ENCODE data around the gene UCHL3.

Gene UCHL3

GRCh38 chr13:75633285-75633684 is 83.7 kb downstream of the UCHL3 start:
- no peak for DNase-seq

DNA sequence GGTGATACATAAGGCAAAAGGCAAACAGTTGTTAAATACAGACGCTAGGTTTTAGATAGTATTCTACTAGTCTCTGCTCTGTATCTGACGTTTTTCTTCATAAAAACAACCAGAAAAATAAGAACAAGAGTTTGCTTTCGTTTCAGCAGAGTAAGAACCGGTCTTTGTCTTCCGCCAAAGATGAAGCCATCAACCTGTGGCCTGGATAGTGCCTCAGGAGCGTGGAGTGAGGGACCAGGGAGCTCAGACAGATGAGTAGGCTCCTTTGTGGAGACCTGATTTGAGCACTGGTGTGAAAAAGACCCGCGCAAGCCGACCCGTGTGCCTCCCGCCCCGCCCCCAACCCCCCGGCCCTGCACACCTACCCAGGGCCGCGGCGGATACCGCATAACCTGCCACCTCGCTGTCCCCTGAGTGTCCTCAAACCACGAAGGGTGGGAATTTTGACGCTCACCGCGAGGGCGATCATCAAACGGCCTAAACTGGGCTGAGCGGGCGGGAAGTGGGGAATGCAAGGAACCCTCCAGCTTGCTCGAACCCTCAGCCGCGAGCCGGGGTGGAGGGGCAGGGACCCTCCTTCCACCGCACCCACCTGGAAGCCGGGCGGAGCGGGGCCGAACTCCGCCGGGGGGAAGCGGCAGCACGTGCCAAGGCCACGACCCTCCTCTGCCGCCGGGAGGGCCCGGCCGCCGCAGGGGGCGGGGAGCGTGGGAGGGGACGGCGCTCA is 85.7 kb downstream of the UCHL3 start:
- no peak for DNase-seq

- peak in 1 of 2 experiments; percentile 10 for DNase-seq
Observed at GRCh38 chr13:75635828-75636435, 86.3 kb downstream of the UCHL3 start, which contains the start of gene LMO7. Gene LMO7 (plus strand): TSS chr13:75636330. CDS start chr13:75636658, 328 bp downstream.

DNA sequence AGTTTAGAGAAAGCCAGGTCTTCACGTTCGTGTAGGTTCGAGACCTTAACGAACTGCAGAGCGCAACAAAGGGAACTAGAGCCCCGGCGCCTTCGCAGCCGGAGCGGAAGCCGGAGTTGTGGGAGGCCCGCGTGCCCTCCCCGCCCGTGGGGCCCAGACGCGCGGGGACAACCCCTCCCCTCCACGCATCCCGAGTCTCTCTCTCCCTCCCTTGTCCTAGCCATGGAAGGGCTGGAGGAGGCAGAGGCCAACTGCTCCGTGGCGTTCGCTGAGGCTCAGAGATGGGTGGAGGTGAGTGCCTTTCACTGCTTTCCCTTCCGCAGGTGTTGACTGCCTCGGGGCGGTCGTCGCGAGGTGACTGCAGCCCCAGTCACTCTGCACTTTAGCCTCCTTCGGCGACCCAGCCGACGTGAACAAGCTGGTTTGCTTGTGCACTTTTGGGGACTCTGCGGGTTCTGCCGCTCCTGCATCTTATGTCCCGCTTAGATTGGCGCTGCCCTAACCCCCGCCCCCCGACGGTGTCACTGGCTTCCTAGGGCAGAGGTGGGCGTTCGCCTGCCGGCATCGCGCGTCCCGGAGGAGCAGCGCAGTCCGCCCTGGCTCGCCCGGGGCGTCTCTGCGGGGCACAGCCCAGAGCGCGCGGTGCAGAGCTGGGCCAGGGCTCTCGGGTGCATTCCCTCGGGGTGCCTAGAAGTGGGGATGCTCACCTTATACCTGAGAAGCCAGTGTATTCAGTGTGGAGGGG is 87.0 kb downstream of the UCHL3 start:
- DNase-seq = peak in 1 of 2 experiments; percentile 15

- DNase-seq = no peak
Observed at GRCh38 chr13:75637181-75637750, 87.7 kb downstream of the UCHL3 start.

DNA sequence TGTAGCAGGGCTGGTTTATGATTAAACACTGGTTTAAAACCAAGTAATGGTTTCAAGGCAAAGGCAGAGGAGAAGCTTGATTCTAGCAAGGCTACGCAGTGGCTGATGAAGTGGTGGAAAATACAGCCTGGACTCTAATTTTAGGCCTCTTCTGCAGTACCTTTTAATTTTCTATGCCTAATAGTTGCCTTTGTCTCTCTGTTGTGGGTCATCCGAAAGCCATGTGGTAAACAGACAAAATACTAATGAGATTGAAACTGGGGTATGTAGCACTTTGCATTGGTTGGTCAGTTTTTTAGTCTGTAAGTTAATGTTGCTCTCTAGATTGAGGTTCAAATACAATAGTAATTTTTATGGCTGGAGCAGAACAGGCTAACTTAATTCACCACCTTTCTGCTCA is 89.9 kb downstream of the UCHL3 start:
- no peak for DNase-seq

DNA sequence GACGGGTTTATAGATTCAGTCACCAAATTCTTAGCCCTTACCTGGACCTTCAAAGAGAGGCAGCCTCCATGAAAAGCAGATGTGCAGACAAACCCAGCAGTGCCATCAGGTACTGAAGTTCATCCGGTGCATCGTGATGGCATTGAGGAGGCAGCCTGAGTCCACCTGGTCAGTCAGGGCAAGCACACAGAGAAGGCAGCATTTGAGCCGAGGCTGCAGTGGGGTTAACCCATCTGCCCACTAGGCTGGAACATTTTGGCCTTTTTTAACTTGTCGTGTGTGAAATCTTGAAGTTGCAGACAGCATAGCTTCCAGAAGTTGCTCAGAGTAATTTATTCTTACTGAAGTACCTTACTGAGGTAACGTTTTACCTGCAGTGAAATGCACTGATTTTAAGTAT is 91.4 kb downstream of the UCHL3 start:
- no peak for DNase-seq

- DNase-seq = no peak
Observed at GRCh38 chr13:75643182-75643581, 93.6 kb downstream of the UCHL3 start.

DNA sequence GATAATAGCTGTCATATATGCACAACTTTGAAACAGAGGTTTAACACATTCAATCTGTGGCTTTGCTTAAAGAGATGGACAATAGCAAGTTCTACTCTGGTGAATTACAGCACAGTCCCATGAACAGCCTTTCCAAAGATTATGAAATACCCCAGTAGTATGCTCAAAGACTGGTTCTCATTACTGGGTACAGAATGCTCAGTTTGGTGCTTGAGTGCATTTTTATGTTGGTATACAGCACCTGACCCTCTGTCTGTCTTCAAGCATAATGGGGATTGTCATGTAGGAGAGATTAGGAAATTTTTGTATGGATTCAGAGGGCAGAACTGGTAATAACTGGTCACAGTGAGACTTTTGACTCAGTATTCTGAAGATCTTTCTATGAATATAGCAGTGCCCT is 94.1 kb downstream of the UCHL3 start:
- no peak for DNase-seq

DNA sequence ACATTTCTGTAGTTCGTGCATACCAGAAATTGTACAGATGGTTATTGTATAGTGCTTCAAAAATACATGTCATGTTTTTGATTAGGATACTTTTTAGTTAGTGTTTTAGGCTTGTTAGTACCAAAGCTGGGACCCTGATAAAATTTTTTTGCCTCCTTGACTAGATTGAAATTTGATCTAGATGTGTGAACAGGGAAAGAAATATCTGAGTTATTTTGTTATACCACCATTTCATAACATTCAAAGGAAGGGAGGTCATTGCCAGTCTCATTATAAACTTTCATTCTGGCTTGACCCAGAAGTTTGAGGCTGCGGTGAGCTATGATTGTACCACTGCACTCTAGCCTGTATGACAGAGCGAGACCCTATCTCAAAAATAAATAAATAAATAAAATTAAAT is 95.5 kb downstream of the UCHL3 start:
- no peak for DNase-seq

- no peak for DNase-seq
Observed at GRCh38 chr13:75647126-75647784, 97.7 kb downstream of the UCHL3 start.

DNA sequence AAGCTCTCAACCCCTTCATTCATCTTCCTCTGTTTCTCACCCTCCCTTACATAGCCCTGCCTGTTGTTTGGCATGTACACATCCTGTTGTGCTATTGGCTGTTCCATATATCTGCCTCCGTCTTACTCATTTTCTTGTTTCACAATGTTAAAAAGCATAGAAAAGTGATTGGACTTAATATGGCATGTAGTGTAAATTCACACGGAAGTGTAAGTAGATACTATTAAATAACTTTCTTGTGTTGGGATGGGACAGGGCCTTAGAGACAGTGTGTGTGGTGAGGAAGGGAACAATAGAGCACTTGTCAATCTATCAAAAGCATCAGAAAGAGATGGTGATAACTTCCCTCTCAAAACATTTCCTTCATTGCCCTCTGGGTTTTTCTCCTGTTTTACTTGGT is 98.9 kb downstream of the UCHL3 start:
- no peak for DNase-seq

DNA sequence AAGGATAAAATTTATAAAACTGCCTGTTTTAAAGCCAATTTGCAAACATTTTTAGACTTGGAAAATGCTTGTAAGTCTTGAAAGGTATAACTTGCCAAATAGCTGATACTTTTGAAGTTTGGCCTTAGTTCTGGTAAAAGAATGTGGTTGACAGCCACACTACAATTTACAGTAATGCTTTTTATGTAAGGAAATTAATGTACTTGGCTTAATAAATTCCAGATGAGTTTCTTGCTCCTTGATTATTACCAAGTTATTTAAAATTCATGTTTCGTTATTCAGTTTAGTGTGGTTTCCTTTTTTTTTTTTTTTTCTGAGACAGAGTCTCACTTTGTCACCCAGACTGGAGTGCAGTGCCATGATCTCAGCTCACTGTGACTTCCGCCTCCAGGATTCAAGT is 101.4 kb downstream of the UCHL3 start:
- no peak for DNase-seq

GRCh38 chr13:75652726-75653125 is 103.1 kb downstream of the UCHL3 start:
- peak in 1 of 2 experiments; percentile 43 for DNase-seq

All from NCI-H524 (cell line).